ENCODE measurements around the gene CR2. TPM values are rescaled to one million over a fixed set of nuclear protein-coding genes. Genes with fewer than 3 reads are reported as not detected.
A peak's percentile ranks its signal among the peaks of the same experiment; 100 is the strongest.
"Not testable (repeated sequence)": the region's sequence is repeated elsewhere in the genome, so short reads cannot be mapped to it uniquely, and the experiment has no call there.

The CR2 gene
- total RNA-seq, 2 donors from 2014 or later = 0.19 to 1.1 TPM

DNA sequence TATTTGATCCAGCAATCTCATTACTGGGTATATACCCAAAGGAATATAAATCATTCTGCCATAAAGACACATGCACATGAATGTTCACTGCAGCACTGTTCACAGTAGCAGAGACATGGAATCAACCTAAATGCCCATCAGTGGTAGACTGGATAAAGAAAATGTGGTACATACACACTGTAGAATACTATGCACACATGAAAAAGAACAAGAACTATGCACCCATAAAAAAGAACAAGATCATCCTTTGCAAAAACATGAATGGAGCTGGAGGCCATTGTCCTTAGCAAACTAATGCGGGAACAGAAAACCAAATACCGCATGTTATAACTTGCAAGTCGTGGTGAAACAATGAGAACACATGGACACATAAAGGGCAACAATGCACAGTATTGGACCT, 17.4 kb upstream of the CR2 start:
- DNase-seq (ENCODE audit: low spot score); intact Hi-C loops (cut with DNase I): not testable (repeated sequence)

DNA sequence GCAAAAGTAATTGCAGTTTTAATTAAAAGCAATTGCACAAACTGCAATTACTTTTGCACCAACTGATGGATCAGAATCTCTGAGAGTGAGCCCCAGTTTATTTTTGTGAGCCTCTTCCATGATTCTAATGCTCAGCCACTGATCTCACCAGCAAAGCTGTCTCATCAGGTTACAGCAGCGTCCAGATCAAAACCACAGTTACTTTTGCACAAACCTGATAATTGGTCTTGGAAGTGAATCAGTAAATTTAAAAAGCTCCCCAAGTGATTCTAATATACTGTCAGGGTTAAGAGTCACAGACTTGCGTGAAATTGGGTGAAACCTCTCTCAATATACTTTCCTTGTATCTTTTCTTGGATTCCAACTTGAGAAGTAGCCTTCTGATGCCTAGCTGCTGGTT, 13.5 kb upstream of the CR2 start:
- DNase-seq (ENCODE audit: low spot score) = no peak
- intact Hi-C loops (cut with DNase I) = no loop called here

DNA sequence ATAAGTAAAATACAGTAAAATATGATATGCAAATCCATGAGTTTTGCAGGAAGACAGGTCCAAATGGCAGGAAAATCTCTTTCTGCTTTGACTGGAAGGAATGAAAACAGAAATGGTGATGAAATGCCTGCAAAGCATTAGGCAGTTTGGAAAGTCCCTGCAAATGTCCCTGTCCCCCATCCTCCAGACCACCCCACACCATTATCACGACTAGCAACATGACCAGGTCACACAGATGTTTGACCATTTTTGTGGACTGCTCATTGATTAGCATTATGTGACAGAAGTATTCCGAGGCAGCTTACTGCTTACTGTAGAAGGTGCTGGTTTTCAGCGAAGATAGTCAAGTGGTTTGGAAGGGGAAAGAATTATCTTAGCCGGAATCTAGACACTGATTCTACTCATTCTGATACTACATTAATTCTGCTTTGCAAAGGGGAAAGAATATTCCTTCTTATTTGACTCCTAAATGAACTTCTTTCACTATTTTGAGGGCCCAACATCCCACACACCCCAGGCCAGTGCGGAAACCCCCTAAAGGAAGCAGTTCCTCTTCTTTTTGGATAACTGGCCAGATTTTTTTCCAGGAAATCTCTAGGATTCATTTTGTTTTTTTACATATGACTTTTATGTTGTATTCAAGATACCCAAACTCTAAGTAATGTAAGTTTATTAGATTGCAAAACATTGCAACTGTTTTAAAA, 9.5 kb upstream of the CR2 start:
- no peak for DNase-seq (ENCODE audit: low spot score)
- intact Hi-C loops (cut with DNase I) = no loop called here

DNA sequence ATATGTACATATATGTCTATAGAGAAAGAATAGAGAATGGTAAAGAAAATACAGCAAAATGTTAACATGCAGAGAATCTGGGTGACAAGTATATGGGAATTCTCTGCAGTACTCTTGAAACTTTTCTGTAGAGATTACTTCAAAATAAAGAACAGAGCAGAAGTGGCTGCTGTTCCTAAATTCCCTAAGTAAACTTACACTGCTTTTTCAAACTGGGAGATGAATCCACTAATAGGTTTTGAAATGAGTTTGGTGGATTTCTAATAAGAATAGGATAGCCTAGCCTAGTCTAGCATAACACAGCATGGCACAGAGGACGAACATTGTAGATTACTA, 450 bp upstream of the CR2 start:
- DNase-seq (ENCODE audit: low spot score) = no peak
- intact Hi-C loops (cut with DNase I) = no loop called here

DNA sequence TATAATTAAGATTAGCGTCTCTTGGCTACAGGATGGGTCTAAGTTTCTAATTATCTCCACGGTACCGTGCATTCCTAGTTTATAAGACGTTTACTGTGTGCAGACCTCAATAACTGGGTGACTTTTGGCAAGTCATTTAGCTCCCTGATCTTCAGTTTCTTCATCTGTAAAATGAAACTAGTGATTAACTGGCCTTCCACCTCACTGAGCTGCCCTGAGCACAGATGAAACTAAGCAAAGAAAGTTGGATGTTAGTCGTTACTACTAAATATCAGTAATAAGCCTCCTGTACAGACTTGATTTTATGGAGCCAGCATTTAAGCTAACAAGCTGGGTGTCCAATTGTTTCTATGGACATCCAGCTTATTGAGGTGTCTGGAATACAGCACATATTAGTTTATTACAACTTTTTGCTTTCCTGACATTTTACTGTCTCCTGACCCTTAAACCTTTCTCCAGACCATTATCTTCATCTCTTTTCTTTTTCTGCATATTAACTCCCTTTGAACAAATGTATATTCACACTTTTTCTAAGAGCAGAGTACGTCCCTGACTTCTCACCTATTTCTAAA, 1.1 kb downstream of the CR2 start:
- intact Hi-C loops (cut with DNase I) = no loop called here
- no peak for DNase-seq (ENCODE audit: low spot score)

DNA sequence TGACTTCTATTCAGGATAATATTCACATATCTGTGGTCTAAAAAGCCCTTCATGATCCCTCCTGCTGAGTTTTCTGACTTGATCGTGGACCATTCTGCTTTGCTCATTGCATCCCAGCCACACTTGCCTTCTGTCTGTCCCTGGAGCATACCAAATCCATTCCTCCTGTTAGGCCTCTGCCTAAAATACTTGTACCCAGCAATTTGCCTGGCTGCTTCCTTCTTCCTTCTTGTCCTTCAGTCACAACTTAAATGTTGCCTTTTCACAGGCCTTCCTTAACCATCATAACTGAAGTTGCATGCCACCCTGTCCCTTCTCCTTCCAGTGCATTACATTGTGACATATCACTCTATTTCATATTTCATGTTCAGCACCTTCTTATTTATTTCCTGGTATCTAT, 4.3 kb downstream of the CR2 start:
- intact Hi-C loops (cut with DNase I) = no loop called here
- DNase-seq (ENCODE audit: low spot score) = no peak

DNA sequence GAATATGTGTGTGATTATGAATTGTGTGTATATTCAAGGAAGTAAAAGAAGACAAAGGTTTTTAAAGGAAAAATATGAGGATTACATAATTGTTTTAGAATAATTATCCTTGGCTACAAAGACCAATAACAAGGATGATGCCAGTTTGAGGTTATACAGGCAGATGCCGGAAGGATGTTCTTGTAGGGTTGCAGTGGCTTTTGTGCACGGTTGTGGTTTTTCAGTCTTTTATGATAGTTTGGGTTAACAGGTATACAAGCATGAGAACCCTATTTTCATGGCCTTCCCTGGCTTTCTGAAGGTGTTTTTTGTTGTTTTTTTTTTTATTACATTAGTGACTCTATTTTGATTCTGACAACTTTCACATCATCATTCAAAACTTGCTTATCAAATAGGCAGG, 4.9 kb downstream of the CR2 start:
- DNase-seq (ENCODE audit: low spot score) = no peak
- intact Hi-C loops (cut with DNase I) = no loop called here

DNA sequence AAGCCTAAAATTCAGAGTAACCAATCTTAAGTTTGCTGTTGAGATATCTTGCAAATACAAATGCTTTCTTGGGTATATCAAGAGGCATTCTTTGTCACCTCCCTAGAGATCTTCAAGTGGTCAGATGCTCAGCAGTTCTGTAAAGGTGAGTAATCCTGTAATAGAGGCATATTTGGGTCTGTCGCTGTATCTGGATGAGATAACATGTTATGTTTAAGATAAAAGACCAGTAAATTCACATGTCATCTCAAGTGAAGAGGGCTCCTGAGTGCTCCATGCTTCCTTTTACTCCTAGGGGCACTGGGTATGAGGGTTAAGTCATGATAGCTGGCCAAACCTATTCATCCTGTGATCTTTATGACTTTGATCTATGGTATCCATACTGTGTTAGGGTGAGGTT, 7.5 kb downstream of the CR2 start:
- intact Hi-C loops (cut with DNase I) = no loop called here
- DNase-seq (ENCODE audit: low spot score) = no peak

DNA sequence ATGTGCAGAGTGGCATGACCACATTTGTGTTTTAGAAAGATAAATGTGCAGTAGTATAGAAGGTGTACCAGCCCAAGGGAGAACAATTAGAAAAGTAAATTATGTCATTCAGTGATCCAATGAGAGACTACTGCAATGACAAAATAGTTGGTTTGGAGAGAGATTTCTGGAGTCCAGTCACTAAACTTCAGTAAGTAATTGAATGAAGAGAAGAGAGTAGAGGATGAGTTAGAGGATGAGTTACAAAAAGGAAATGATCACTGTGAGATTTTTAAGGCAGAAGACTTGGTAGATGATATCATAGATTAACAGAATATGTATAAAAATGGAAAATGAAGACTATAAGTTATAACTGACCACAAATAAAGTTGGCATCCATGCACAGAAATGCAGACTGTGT, 8.4 kb downstream of the CR2 start:
- DNase-seq (ENCODE audit: low spot score) = no peak
- intact Hi-C loops (cut with DNase I) = no loop called here

DNA sequence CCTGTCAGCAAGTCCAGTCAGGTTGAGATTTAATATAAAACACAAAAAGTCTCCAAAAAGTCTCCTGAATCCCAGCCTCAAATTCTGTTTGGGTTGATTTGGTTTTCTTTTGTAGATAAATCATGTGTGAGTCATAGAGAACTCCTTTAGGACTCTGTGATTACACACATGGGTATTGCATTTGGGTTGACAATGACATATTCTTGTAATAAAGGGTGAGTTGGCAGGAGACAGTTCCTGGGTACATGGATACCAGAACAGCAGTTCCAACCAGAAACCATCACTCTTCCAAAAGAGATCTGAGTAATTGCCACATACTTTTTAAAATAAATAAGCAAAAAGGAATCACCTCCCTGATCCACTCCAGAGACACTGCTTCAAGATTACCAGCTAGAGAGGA, 8.9 kb downstream of the CR2 start:
- intact Hi-C loops (cut with DNase I) = no loop called here
- no peak for DNase-seq (ENCODE audit: low spot score)

DNA sequence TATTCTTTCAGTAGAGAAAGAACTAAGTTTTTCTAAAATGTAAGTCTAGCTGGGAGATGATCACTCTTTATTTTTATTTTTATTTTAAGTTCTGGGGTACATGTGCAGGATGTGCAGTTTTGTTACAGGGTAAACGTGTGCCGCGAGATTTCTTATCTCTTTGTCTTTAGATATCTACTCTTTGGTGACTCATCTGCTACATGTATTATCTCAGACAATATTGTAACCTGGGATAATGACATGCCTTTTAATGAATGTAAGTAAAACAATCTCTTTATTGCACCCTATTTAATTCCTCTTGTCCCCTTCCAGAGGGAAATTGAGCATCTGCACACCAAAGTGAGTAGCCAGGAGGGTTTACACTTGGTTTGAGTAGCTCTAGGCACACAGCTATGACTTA, 9.4 kb downstream of the CR2 start:
- intact Hi-C loops (cut with DNase I) = no loop called here
- DNase-seq (ENCODE audit: low spot score) = no peak

DNA sequence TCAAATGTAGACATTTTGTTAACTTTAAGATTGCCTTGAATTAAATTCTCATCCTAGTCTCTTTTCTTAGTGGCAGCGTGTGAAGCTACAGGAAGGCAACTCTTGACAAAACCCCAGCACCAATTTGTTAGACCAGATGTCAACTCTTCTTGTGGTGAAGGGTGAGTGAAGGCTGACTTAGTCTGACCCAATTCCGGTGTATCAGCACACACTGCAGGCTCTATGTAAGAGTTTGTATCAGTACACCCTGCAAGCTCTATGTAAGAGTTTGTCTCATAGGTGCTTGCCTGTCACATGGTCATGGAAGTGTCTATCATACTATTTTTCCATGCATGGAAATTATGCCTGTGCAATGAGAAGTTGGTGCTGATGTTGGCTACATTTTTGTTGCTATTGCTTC, 16.8 kb downstream of the CR2 start:
- DNase-seq (ENCODE audit: low spot score) = no peak
- intact Hi-C loops (cut with DNase I) = no loop called here

DNA sequence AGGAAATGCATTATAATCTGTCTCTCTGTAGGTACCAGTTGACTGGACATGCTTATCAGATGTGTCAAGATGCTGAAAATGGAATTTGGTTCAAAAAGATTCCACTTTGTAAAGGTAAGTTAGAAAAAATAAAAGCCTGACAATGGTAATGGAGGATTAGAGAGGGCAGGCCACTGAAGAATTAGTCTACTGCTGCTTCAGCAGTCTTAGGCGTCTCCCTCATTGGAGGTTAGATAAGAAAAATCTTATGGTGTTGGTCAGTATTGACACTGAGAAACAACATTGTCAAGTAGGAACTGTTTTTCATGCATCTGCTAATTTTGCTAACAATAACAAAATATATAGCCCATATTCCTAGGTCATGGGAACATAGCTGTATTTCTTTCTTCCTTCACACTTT, 20.1 kb downstream of the CR2 start:
- intact Hi-C loops (cut with DNase I) = no loop called here

DNA sequence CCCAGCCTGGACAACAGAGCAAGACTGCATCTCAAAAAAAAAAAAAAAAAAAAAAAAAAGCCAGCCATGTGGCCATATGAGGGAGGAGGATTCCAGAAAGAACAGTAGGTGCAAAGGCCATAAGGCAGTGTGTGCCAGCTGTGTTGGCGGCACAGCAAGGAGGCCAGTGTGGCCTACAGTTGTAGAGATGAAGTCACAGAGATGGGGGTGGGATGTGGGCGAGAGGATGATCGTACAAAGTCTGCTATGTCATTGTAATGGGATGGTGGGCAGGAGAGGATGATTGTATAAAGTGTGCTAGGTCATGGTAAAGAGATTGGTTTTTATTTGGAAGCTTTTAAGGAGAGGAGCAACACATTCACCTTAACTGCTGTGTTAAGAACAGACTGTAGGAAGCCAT, 32.1 kb downstream of the CR2 start:
- no peak for DNase-seq (ENCODE audit: low spot score)
- intact Hi-C loops (cut with DNase I) = no loop called here

More for the DNA sequence above, 20.1 kb downstream of the CR2 start:
- DNase-seq (ENCODE audit: low spot score) = no peak

DNA sequence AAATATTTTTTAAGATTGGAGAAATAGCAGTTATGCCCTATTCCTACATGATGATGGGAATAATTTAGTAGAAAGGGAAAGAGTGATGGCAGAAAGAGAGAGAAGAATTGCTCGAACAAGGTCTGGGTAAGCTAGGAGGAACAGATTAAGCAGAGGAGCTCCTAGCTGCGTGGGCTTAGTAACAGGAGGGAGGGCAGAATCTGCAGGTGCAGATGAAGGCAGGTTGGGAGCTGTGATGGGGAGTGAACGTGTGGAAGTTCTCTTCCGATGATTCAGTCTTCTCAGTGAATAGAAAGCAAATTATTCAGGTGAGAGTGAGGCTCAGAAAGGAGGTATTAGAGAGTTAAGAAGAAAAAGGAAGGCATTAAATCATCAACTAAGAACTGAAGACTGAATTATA, 33.5 kb downstream of the CR2 start:
- intact Hi-C loops (cut with DNase I) = no loop called here
- DNase-seq (ENCODE audit: low spot score) = no peak

DNA sequence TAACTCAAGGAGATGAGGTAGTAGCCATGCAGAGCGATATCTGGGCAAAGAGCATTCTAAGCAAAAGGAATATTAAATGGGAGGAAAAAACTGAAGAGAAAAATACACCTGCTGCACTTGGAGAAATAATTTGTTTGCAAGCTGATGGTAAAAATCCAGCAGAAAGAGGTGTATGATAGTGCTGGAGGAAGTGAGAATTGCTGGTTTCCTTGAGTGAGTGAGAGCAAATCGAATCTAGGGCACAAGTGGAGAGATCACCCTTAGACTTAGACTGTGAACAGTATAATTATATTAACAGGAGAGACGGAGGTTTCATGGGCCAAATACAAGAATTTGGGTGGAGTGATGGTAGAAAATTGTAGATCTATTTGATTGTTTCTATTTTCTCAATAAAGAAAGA, 39.1 kb downstream of the CR2 start:
- DNase-seq (ENCODE audit: low spot score) = no peak
- intact Hi-C loops (cut with DNase I) = no loop called here

DNA sequence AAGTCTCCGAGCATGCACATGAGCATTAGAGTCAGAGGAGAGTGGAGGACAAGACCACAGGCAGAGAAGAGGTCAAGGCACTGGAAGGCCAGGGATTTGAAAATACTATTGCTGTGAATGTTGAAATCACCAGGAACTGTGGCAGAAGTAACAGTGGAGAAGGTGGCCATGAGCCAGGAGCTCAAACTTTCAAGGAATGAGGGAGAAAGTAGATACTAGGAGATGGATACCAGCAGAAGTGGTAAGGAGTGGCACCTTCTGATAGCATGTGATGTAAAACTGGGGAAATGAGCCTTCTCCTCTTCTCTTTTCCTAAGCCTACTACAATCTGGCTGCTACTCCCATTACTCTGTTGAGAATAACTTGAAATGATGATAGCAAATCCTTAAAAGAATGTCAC, 40.0 kb downstream of the CR2 start:
- no peak for DNase-seq (ENCODE audit: low spot score)
- intact Hi-C loops (cut with DNase I) = no loop called here

DNA sequence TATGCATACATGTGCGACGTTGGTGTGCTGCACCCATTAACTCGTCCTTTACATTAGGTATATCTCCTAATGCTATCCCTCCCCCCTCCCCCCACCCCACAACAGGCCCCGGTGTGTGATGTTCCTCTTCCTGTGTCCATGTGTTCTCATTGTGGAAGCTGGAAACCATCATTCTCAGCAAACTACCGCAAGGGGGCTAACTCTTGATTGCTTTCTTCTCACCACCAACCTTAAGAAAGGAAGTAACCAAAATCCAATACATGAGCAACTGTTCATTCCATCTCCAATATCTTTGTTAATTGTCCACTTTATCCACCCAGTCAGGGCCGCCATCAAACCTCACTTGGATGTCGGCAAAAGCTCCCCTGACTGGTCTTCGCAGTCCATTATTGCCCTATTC, 41.2 kb downstream of the CR2 start:
- intact Hi-C loops (cut with DNase I); DNase-seq (ENCODE audit: low spot score): not testable (repeated sequence)

DNA sequence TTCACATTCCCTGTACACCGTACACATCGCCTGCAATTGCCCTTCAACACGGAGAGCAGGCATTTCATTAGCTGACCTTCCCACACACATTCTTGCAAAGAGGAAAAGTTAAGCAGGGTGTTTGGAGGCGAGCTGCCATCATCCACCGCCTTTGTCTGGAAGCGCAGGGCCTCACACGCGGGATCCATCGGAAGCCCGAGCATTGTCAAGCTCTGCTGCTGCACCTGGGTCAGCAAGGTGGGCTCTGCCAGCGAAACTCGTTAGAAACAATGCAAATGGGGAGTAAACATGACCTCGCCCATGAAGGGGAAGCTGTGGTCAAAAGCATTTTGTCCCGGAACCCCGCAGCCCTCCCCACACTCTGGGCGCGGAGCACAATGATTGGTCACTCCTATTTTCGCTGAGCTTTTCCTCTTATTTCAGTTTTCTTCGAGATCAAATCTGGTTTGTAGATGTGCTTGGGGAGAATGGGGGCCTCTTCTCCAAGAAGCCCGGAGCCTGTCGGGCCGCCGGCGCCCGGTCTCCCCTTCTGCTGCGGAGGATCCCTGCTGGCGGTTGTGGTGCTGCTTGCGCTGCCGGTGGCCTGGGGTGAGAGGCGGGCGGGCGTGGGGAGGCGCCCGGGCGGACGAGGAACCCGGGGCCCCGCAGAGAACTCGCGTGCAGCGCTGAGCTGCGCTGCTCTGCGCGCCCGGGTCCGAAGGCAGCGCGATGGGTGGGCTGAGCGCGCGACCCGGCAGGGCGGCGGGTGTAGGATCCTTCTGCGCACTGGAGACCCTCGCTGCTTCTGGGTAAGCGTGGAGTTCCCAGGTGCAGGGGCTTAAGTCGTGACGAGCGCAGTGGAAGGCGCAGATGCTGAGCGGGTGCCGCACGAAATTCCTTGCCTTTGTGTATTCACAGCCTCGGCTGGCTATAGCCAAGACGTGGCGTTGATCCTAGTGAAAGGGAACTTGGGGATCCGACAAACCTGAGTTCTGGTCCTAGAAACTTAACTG, 42.0 kb downstream of the CR2 start, which contains the start of gene CR1:
Gene CR1 (plus strand): TSS at position 357 of the 992 bp plus-strand sequence. CDS start 111 bp downstream, at position 468.
- DNase-seq (ENCODE audit: low spot score) = peak; percentile 85
- intact Hi-C loops (cut with DNase I) = no loop called here

DNA sequence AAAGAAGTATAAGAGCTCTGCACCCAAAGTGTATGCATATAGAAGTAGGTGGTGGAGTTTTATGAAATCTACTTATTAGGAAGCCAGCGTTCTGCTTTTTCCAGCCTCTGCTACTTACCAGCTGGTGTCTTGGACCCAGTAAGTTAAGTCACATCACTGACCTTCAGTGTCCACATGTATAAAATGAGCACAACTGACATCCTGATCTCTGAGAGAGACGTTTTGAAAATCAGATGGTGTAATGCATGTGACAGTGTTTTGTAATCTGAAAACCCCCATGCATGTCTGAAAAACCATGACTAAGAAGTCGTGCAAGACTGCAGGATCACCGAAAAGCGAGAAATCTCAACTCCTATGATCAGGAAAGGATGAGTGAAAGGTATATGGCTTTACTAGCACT, 43.8 kb downstream of the CR2 start:
- no peak for DNase-seq (ENCODE audit: low spot score)
- intact Hi-C loops (cut with DNase I) = no loop called here
